Mammary epithelial cell (primary cell): ENCODE measurements around the gene CYB561.

Experiments
- CTCF ChIP-seq, 2 donors: IDR thresholded peaks in 1 of 2; conservative IDR thresholded peaks in 1 of 2; 2 replicates each; pipeline ENCODE4 v1.5.1; 2011 to 2012; ENCODE audit warnings: inconsistent platforms in 2 of 2, low read length in 2 of 2, mild to moderate bottlenecking in 2 of 2, control low read depth in 1 of 2, low read depth in 1 of 2; ENCODE audit not compliant: insufficient read depth in 1 of 2; ENCODE audit errors: extremely low read depth in 1 of 2
- EZH2 ChIP-seq: IDR thresholded peaks from 2 replicates; pipeline ENCODE4 v1.6.1; 2012; ENCODE audit warnings: low read length, inconsistent platforms, borderline replicate concordance

DNA sequence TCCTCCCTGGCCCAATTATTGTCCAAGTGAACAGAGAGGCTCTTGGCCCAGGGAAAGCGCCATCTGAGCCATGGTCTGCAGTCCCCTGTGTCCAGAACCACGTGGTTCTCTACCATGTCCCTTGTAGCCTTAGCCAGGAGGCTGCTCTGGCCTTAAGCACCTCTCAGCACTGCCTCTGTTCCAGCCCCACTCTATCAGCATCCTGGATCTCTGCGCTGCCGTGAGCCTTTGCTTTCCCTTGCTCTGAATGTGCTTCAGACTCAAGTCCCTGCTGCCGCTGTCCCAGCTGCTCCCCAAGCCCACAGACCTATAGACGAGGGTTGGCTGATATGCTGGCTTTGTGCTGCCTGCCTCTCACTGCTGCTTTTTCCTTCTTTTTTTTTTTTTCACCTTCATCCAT, 33.9 kb downstream of the CYB561 start:
- TF ChIP-seq CTCF (conservative IDR thresholded peaks at IDR 0.05 in 1 of 2, IDR thresholded peaks at IDR 0.05 in 1 of 2; ENCODE audit: extremely low read depth in 1 of 2, insufficient read depth in 1 of 2, low read depth in 1 of 2, low read length in 2 of 2): no peak
- TF ChIP-seq EZH2: no peak
